Type B pancreatic cell (in vitro differentiated cells): ENCODE results near the gene TAC3. TPM values are rescaled to one million over a fixed set of nuclear protein-coding genes. Genes with fewer than 3 reads are reported as not detected.

Source experiments
- total RNA-seq: library from RNA; stranded (reverse); gene quantifications from 2 replicates; pipeline ENCODE4 v1.2.1, GENCODE V29; 2021; ENCODE audit warnings: low replicate concordance

Gene TAC3
- total RNA-seq, 1 donor from 2014 or later = 3.1 TPM

Other genes with a start within 250 kb of the TAC3 start
- 0.22 and 0.26 TPM in 2 replicates for gene SDR9C7, start 82.1 kb downstream of the TAC3 start, total RNA-seq
- 0.43 and 0.68 TPM in 2 replicates for gene RDH16, start 58.9 kb downstream of the TAC3 start, total RNA-seq
- gene ZBTB39, start 10.0 kb downstream of the TAC3 start, total RNA-seq = 13.2 and 18.1 TPM in 2 replicates
- 4.3 and 19.4 TPM in 2 replicates for gene MYO1A, start 33.6 kb upstream of the TAC3 start, total RNA-seq
- gene NEMP1, start 62.3 kb upstream of the TAC3 start, total RNA-seq = 17.4 and 32.0 TPM in 2 replicates
- gene NAB2, start 72.6 kb upstream of the TAC3 start, total RNA-seq = 48.3 and 49.7 TPM in 2 replicates
- gene STAT6, start 94.8 kb upstream of the TAC3 start, total RNA-seq = 83.4 and 167 TPM in 2 replicates
- 96.4 and 138 TPM in 2 replicates for gene LRP1, start 112.0 kb upstream of the TAC3 start, total RNA-seq
- gene LRP1-AS, start 131.1 kb upstream of the TAC3 start, total RNA-seq = not detected in 2 replicates
- 15.1 and 45.5 TPM in 2 replicates for gene NXPH4, start 200.3 kb upstream of the TAC3 start, total RNA-seq
- gene SHMT2, start 213.2 kb upstream of the TAC3 start, total RNA-seq = 108 and 131 TPM in 2 replicates
- gene STAC3, start 234.7 kb upstream of the TAC3 start, total RNA-seq = 1.6 and 4.8 TPM in 2 replicates